ENCODE results near the gene ITFG1. TPM values are rescaled to one million over a fixed set of nuclear protein-coding genes. Genes with fewer than 3 reads are reported as not detected.

Gene ITFG1
- total and polyA plus RNA-seq, 2 of the 13 experiments (the other 11 are each of a cell fraction or from before 2014, with no cell fraction given) = 74.5 to 150 TPM

DNA sequence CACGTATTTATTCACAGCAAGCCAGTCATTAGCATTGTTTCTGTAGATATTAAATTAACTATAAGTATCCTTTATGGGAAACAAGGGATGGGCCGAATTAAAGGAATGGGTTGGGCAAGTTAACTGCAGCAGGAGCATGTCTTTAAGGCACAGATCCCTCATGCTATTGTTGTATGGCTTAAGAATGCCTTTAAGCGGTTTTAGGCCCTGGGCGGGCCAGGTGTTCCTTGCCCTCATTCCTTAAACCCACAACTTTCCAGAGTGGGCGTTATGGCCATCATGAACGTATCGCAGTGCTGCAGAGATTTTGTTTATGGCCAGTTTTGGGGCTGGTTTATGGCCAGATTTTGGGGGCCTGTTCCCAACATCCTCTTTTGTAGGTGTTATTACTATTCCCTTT is 9.3 kb upstream of the ITFG1 start:
- Histone ChIP-seq H2AFZ (ENCODE audit: low read length) (no peak overlapping the region), H4K20me1 (ENCODE audit: insufficient read depth, low read length) (no peaks in the 10 kb centered on the region), H3K4me3 (replicated peaks in 1 of 3; ENCODE audit: insufficient read depth in 1 of 3, low read depth in 2 of 3, low read length in 3 of 3) (no peak overlapping the region), H3K27ac (ENCODE audit: extremely low read length, insufficient read depth, low read length) (peak overlapping the region; percentile 59), H3K27me3 (ENCODE audit: control insufficient read depth in 1 of 2, insufficient read depth in 2 of 2, low read length in 2 of 2) (no peaks in the 10 kb centered on the region), H3K9me3 (ENCODE audit: low read length) (no peaks in the 10 kb centered on the region), H3K4me1 (ENCODE audit: insufficient read depth, low read length) (peaks cover 65% of the 10 kb centered on the region), H3K36me3 (replicated peaks in 1 of 2; ENCODE audit: control insufficient read depth in 1 of 2, insufficient read depth in 2 of 2, low read length in 2 of 2) (peaks cover 2 to 3% of the 10 kb centered on the region in 2 experiments; a peak in 2 of 5 replicates), H3K4me2 (ENCODE audit: low read depth, low read length) (no peak overlapping the region), H3K9ac (ENCODE audit: insufficient read depth, low read depth, low read length) (no peak overlapping the region), H3K79me2 (ENCODE audit: insufficient read depth, low read length) (peaks cover 47% of the 10 kb centered on the region)
- WGBS (ENCODE audit: low lambda C conversion rate) = 98% methylated on average over 7 of the region's 7 CpGs
- ChIA-PET CTCF (ENCODE audit: low intra/inter-chr PET ratio, low total read pairs) (no interaction called here), POLR2A (interaction anchor here (0.9 to 4.1 kb wide), 2 partner anchors 9 kb away, joined by 3 to 28 read pairs; partner anchors contain the start of genes ITFG1 and PHKB)
- no peak for DNase-seq (ENCODE audit: low spot score)
- no peak for ATAC-seq
- no peak for TF ChIP-seq NCOA1 (CRISPR knock-in tag; IDR thresholded peaks at IDR 0.05)
- no peak for TF ChIP-seq ZNF432 (CRISPR knock-in tag; IDR thresholded peaks at IDR 0.05; ENCODE audit: borderline replicate concordance)
- no peak for TF ChIP-seq MLLT10 (CRISPR knock-in tag; IDR thresholded peaks at IDR 0.05)
- TF ChIP-seq LCORL (IDR thresholded peaks at IDR 0.05) = no peak
- TF ChIP-seq LCORL (CRISPR knock-in tag; IDR thresholded peaks at IDR 0.05) = no peak
- no peak for TF ChIP-seq ZZZ3 (CRISPR knock-in tag; IDR thresholded peaks at IDR 0.05; ENCODE audit: borderline replicate concordance)
- no peak for TF ChIP-seq ZNF672 (CRISPR knock-in tag; IDR thresholded peaks at IDR 0.05)
- TF ChIP-seq, protein P1, sequence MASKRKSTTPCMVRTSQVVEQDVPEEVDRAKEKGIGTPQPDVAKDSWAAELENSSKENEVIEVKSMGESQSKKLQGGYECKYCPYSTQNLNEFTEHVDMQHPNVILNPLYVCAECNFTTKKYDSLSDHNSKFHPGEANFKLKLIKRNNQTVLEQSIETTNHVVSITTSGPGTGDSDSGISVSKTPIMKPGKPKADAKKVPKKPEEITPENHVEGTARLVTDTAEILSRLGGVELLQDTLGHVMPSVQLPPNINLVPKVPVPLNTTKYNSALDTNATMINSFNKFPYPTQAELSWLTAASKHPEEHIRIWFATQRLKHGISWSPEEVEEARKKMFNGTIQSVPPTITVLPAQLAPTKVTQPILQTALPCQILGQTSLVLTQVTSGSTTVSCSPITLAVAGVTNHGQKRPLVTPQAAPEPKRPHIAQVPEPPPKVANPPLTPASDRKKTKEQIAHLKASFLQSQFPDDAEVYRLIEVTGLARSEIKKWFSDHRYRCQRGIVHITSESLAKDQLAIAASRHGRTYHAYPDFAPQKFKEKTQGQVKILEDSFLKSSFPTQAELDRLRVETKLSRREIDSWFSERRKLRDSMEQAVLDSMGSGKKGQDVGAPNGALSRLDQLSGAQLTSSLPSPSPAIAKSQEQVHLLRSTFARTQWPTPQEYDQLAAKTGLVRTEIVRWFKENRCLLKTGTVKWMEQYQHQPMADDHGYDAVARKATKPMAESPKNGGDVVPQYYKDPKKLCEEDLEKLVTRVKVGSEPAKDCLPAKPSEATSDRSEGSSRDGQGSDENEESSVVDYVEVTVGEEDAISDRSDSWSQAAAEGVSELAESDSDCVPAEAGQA (IDR thresholded peaks at IDR 0.05; ENCODE audit: low read depth) = no peak
- TF ChIP-seq, protein P1 (CRISPR knock-in tag; IDR thresholded peaks at IDR 0.05; ENCODE audit: borderline replicate concordance) = no peak
- TF ChIP-seq EED (CRISPR knock-in tag; IDR thresholded peaks at IDR 0.05) = no peak
- no peak for TF ChIP-seq NR1H2 (CRISPR knock-in tag; IDR thresholded peaks at IDR 0.05; ENCODE audit: borderline replicate concordance, low read depth)
- in situ Hi-C loops (cut with HindIII; ENCODE audit: extremely low pct_ligation_motif_present, low pct_unique_long_range_greater_than_20kb) (no loop called here), intact Hi-C loops (cut with micrococcal nuclease; ENCODE audit: unreplicated experiment) (no loop called here)
- BruUV-seq (replicated peaks) = no TSS peak
- FAIRE-seq = no peak

All from HepG2 (cell line).